HG03196 (cell line): Measurements from ENCODE around the gene WIPI1.
"Not testable (repeated sequence)": the region's sequence is repeated elsewhere in the genome, so short reads cannot be mapped to it uniquely, and the experiment has no call there.

Experiments used
- ATAC-seq: cut with Tn5 transposase; IDR thresholded peaks from one replicate; pipeline ENCODE4 v1.9.1; 2021; ENCODE audit not compliant: unreplicated experiment

WIPI1 gene

DNA sequence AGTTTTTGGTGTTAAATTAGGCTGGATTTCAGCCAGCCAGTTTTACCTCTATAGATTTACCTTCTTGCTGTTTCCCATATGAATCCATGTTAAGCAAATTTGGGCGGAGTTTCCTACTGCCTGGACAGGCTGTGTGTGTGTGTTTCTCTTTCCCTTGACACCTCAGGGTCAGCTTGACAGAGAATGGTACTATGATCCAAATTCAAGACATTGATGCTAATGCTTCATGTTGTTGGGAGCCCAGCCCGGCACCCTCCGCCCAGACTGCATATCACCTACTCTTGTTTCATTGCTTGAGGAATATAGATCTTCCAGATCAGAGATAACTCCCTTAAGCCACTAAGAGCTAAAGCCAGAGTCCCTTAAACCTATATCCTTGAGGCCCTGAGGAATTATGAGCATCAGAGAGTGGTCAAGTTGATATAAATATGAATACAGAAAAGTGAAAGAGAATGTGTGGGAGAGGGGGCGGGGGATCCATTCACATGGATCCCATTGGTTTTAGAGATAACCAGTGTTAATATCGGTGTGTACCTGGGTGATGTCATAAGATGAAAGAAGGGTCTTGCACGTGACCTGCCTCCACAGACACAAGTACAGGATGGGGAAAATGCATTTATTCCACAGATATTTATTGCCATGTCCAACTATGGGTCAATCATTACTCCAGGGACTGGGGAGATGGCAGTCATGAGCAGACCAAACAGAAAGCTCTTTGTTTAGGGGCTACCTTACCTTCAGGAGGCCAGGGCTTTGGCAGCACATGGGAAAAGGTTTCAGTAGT lies 69.7 kb downstream of the WIPI1 start:
- no peak for ATAC-seq

GRCh38 chr17:68385490-68386215 lies 71.6 kb downstream of the WIPI1 start:
- ATAC-seq, result no peak

- ATAC-seq, result no peak
These were observed 72.4 kb downstream of the WIPI1 start for GRCh38 chr17:68384941-68385340.

DNA sequence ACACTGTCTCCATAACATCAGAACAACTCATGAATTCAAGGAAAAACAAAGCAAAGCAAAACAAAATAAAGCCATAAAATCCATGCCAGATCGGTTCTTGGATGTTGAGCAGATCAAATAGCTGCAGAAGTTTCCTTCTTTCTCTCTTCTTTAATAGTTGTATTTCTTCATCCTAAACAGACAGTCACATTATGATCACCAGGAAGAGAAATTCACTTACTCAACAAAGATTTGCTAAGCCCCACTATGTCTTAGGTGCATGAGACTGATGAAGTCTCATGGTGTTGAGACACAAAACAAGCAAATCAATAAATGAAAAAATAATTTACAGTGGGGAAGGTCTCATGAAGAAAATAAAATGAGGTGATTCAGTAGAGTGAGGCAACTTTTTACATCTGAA lies 72.8 kb downstream of the WIPI1 start:
- ATAC-seq, result no peak

- ATAC-seq, result no peak
These were observed 73.6 kb downstream of the WIPI1 start for GRCh38 chr17:68383443-68384321.

- ATAC-seq, result no peak
These were observed 74.2 kb downstream of the WIPI1 start for GRCh38 chr17:68383120-68383442.

- no peak for ATAC-seq
These were observed 74.7 kb downstream of the WIPI1 start for GRCh38 chr17:68382582-68383085.

- ATAC-seq, result no peak
These were observed 76.0 kb downstream of the WIPI1 start for GRCh38 chr17:68381076-68381900.

DNA sequence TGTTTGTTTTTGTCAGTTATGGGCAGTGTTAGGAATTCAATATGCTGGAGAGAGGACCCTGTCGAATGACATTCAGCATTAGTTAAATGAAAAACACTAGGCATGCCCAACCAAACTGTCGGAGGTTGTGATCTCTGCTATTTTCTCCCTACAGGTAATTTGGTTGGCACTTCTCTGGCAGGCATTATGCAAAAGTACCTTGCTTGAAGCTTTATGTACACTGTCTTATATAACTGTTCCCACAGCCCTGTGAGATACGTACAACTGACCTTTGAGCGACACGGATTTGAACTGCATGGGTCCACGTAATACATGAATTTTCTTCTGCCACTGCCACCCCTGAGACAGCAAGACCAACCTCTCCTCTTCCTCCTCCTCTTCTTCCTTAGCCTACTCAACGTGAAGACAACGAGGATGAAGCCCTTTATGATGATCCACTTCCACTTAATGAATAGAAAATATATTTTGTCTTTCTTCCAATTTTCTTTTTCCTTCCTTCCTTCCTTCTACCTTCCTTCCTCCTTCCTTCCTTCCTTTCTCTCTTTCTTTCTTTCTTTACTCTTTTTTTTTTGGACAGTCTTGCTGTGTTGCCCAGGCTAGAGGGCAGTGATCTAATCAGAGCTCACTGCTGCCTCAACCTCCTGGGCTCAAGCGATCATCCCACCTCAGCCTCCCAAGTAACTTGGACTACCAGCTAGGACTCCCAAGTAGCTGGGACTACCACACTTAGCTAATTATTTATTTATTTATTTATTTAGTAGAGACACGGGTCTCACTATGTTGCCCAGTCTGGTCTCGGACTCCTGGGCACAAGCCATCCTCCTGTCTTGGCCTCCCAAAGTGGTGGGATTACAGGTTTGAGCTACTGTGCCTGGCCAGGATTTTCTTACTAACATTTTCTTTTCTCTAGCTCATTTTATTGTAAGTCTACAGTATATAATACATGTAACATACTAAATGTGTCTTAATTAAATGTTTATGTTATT lies 77.3 kb downstream of the WIPI1 start:
- ATAC-seq, result no peak

DNA sequence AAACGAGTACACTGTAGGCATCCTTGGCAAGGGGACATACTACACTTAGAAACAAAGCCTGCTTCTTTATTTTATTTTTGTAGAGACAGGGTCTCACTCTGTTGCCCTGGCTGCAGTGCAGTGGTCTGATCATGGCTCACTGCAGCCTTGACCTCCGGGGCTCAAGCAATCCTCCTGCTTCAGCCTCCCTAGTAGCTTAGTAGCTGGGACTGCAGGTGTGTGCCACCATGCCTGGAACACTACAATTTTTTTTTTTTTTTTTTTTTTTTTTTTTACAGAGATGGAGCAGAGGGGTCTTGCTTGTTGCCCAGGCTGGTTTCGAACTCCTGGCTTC lies 78.2 kb downstream of the WIPI1 start:
- no peak for ATAC-seq

DNA sequence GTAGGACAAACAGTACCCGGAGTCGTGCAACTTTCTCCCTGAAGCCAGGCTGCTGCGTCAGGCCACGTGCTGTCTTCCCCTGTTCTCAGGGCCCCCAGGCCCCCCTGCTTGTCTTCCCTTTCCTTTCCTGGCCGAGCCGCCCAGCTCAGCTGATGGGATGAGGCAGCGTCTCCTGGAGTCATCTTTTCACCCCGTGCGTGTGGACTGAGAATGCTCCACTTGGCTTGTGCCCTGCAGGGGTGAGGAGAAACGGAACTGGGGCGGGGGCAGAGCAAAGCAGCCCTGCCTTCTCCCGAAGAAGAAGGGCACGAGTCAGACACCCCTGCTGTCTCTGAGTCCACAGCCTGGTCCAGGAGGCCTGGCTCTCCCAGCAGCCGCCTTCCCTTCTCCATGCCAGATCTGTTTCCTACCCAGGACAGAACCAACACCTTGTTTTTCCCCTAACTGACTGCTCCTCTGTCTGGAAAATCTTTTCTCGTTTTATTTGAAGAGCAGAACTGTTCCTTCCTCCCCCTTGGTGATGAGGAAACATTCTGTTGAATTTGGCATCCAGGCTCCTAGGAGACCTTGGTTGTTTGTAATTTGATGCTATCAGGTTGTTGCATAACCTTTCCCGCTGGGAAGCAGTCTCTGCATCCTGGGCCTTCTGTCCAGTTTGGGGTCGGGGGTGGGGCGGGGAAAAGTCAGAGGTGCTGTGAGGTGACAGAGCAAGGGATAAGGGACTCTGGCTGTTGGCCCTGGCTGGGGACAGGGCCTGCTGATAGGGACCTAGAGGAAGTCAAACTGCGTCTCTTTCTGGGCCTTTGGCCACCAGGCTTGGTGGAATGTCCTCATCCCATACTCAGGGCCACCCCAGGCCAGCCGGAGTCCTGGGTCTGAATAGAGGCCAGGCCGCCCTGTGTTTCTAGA lies 78.8 kb downstream of the WIPI1 start:
- no peak for ATAC-seq

GRCh38 chr17:68377771-68378267 lies 79.5 kb downstream of the WIPI1 start:
- no peak for ATAC-seq

- ATAC-seq, result not testable (repeated sequence)
These were observed 81.1 kb downstream of the WIPI1 start for GRCh38 chr17:68376178-68376577.

GRCh38 chr17:68375566-68375965 lies 81.7 kb downstream of the WIPI1 start:
- ATAC-seq, result no peak
